ENCODE data around the gene COPS3.

COPS3 gene

GRCh38 chr17:17227608-17228520 is 53.2 kb downstream of the COPS3 start:
- TF ChIP-seq ZC3H10 (CRISPR knock-in tag; IDR thresholded peaks at IDR 0.05): no peak
- TF ChIP-seq POU6F1 (CRISPR knock-in tag; IDR thresholded peaks at IDR 0.05; ENCODE audit: borderline replicate concordance, low read depth): no peak
- TF ChIP-seq ZNF565 (CRISPR knock-in tag; conservative IDR thresholded peaks at IDR 0.05; ENCODE audit: low read depth): no peak
- TF ChIP-seq ZFP30 (CRISPR knock-in tag; IDR thresholded peaks at IDR 0.05): no peak
- TF ChIP-seq ESRRG (CRISPR knock-in tag; IDR thresholded peaks at IDR 0.05): no peak
- TF ChIP-seq ZFP3 (CRISPR knock-in tag; IDR thresholded peaks at IDR 0.05): no peak
- TF ChIP-seq OSR1 (CRISPR knock-in tag; IDR thresholded peaks at IDR 0.05): no peak
- no peak for TF ChIP-seq CSRNP3 (CRISPR knock-in tag; IDR thresholded peaks at IDR 0.05)
- no peak for TF ChIP-seq TOX (CRISPR knock-in tag; IDR thresholded peaks at IDR 0.05; ENCODE audit: borderline replicate concordance)
- no peak for TF ChIP-seq RARB (CRISPR knock-in tag; IDR thresholded peaks at IDR 0.05)
- TF ChIP-seq PATZ1 (CRISPR knock-in tag; IDR thresholded peaks at IDR 0.05; ENCODE audit: borderline replicate concordance): no peak
- TF ChIP-seq ZNF70 (CRISPR knock-in tag; IDR thresholded peaks at IDR 0.05): no peak
- no peak for TF ChIP-seq CSDC2 (CRISPR knock-in tag; IDR thresholded peaks at IDR 0.05)
- TF ChIP-seq ZNF8 (CRISPR knock-in tag; IDR thresholded peaks at IDR 0.05): no peak
- no peak for TF ChIP-seq ARNTL (CRISPR knock-in tag; IDR thresholded peaks at IDR 0.05; ENCODE audit: borderline replicate concordance, low read depth)
- no peak for TF ChIP-seq CREB5 (CRISPR knock-in tag; IDR thresholded peaks at IDR 0.05; ENCODE audit: low read depth)
- TF ChIP-seq TCF4 (CRISPR knock-in tag; IDR thresholded peaks at IDR 0.05; ENCODE audit: borderline replicate concordance): no peak
- no peak for TF ChIP-seq BACH2 (CRISPR knock-in tag; IDR thresholded peaks at IDR 0.05; ENCODE audit: borderline replicate concordance)
- ATAC-seq: no peak

GRCh38 chr17:17226451-17227265 is 54.4 kb downstream of the COPS3 start:
- TF ChIP-seq BACH2 (CRISPR knock-in tag; IDR thresholded peaks at IDR 0.05; ENCODE audit: borderline replicate concordance): no peak

GRCh38 chr17:17225901-17226300 is 55.1 kb downstream of the COPS3 start:
- TF ChIP-seq ZNF8 (CRISPR knock-in tag; IDR thresholded peaks at IDR 0.05) (no peak), ARNTL (CRISPR knock-in tag; IDR thresholded peaks at IDR 0.05; ENCODE audit: borderline replicate concordance, low read depth) (no peak), ISL1 (CRISPR knock-in tag; IDR thresholded peaks at IDR 0.05) (no peak), ZFP3 (CRISPR knock-in tag; IDR thresholded peaks at IDR 0.05) (no peak), PPARA (CRISPR knock-in tag; IDR thresholded peaks at IDR 0.05; ENCODE audit: borderline replicate concordance) (no peak), ZNF565 (CRISPR knock-in tag; conservative IDR thresholded peaks at IDR 0.05; ENCODE audit: low read depth) (no peak), ZC3H10 (CRISPR knock-in tag; IDR thresholded peaks at IDR 0.05) (no peak), PATZ1 (CRISPR knock-in tag; IDR thresholded peaks at IDR 0.05; ENCODE audit: borderline replicate concordance) (no peak), ZNF70 (CRISPR knock-in tag; IDR thresholded peaks at IDR 0.05) (no peak), TCF4 (CRISPR knock-in tag; IDR thresholded peaks at IDR 0.05; ENCODE audit: borderline replicate concordance) (no peak), SNAI2 (CRISPR knock-in tag; IDR thresholded peaks at IDR 0.05) (no peak), TSHZ2 (CRISPR knock-in tag; IDR thresholded peaks at IDR 0.05) (no peak), CSRNP3 (CRISPR knock-in tag; IDR thresholded peaks at IDR 0.05) (no peak), BACH2 (CRISPR knock-in tag; IDR thresholded peaks at IDR 0.05; ENCODE audit: borderline replicate concordance) (no peak)
- ATAC-seq: no peak

More at GRCh38 chr17:17226451-17227265, 54.4 kb downstream of the COPS3 start:
- ATAC-seq: no peak
